GM12874 (cell line): Measurements from ENCODE around the gene MRGPRG.

Source experiments
- CTCF ChIP-seq: IDR thresholded peaks from 2 replicates; pipeline ENCODE4 v1.5.1; 2011; ENCODE audit warnings: low read depth, mild to moderate bottlenecking, control low read depth, low read length, moderate library complexity; ENCODE audit not compliant: insufficient read depth

Gene MRGPRG

GRCh38 chr11:3200388-3201111 lies 18.1 kb downstream of the MRGPRG start:
- TF ChIP-seq CTCF: no peak

- TF ChIP-seq CTCF: no peak
Measured at GRCh38 chr11:3199537-3200295, 18.9 kb downstream of the MRGPRG start.

DNA sequence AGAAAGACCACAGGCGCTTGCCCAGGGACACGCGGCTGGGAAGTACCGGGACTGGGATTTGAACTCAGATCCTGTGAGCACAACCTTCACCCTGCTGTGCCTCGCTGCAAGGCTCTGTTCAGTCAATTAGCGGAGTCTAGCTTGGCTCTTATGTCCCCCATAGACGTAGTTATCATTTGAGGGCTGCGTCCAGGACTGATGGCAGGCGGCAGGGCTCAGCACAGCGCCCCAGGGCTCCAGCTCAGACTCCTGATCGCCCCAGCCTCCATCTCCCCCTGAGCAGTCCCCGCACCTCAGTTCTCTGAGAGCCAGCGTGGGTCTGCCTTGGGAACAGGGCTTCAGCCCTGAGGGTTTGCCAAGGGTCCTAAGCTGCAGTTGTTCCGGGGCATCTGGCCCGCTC lies 19.8 kb downstream of the MRGPRG start:
- TF ChIP-seq CTCF: no peak

- TF ChIP-seq CTCF: no peak
Measured at GRCh38 chr11:3197878-3198528, 20.6 kb downstream of the MRGPRG start.

- no peak for TF ChIP-seq CTCF
Measured at GRCh38 chr11:3197044-3197695, 21.4 kb downstream of the MRGPRG start.

DNA sequence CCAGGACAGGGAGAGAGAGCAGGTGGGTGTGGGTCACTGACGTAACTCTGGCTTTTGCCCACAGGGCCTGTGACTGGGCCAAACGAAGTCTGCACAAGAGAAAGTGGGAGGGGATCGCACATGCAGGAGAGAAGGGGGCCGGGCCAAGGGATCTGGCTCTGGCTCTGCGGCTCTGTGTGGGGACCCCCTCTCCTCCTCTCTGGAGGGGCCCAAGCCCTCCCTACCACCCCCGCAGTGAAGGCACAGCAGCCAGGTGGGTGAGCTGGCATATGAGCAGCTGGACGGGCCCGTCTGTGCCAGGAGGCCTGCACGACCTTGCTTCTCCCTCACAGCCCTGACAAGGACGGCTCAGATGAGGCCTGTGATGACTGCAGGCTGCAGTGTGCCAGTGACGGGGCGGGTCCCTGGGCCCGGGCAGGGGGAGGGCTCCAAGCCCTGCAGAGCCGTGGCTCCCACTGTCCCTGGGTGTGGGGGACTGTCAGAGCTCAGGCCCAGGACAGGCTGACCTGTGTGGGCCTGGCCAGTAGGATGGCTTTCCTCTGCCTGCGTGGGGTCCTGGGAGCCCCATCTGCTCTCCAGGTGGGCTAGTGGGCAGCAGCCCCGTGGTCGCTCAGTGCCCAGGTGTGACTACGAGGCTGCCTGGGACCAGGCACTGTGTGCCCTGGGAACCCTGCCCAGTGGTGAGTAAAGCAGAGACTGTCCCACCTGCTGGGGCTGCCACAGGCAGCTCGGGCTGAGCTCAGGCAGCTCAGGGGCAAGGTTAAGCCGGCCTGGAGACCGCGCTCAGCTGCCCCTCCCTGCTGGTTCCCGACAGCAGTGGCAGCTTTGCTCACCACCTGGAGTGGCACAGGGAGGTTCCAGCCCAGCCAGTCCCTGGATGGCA lies 22.2 kb downstream of the MRGPRG start:
- TF ChIP-seq CTCF: no peak
